Activated B cell treated with CpG ODN at 0.5 μM for 24 hours (primary cell): ENCODE measurements around the gene RAB4B. TPM values are rescaled to one million over a fixed set of nuclear protein-coding genes. Genes with fewer than 3 reads are reported as not detected.
"Not testable (repeated sequence)": the region's sequence is repeated elsewhere in the genome, so short reads cannot be mapped to it uniquely, and the experiment has no call there.

Experiments used
- ATAC-seq: fragments of 200-7000 bp; cut with Tn5 transposase; one replicate; pipeline ENCODE4 v1.10.0; 2021; ENCODE audit warnings: low read depth, mild to moderate bottlenecking, moderate library complexity
- CTCF ChIA-PET: fragments of 350-600 bp; sonication (Branson Sonifier 250); formaldehyde crosslinking; loops from one replicate; lab custom pipeline; 2021; ENCODE audit warnings: antibody characterized with exemption; lab: Charles Lee
- POLR2A ChIA-PET: fragments of 350-600 bp; sonication (Branson Sonifier 250); formaldehyde crosslinking; loops from one replicate; lab custom pipeline; 2021; ENCODE audit warnings: antibody characterized with exemption; lab: Charles Lee
- DNase-seq: peaks from one replicate; pipeline ENCODE4 v3.0.0; 2022
- H3K27ac Mint-ChIP-seq: one replicate; pipeline ENCODE4 v1.8.0; 2020; ENCODE audit warnings: mixed read lengths
- H3K27me3 Mint-ChIP-seq: one replicate; pipeline ENCODE4 v1.8.0; 2021; ENCODE audit warnings: mixed read lengths
- H3K36me3 Mint-ChIP-seq: one replicate; pipeline ENCODE4 v1.8.0; 2021; ENCODE audit warnings: low read depth, mixed read lengths
- H3K4me1 Mint-ChIP-seq: one replicate; pipeline ENCODE4 v1.8.0; 2021; ENCODE audit warnings: mixed read lengths
- H3K4me3 Mint-ChIP-seq: one replicate; pipeline ENCODE4 v1.8.0; 2020; ENCODE audit warnings: mild to moderate bottlenecking, mixed read lengths
- H3K9me3 Mint-ChIP-seq: one replicate; pipeline ENCODE4 v1.8.0; 2020; ENCODE audit warnings: mixed read lengths
- CTCF ChIP-seq: fragments of 200-600 bp; IDR thresholded peaks from one replicate; pipeline ENCODE4 v1.8.0; 2022; ENCODE audit warnings: antibody characterized with exemption, mild to moderate bottlenecking
- intact Hi-C: fragments of 100-400 bp; cut with micrococcal nuclease; formaldehyde crosslinking; loops from one replicate; pipeline ENCODE4 v1.15.1; 2024
- total RNA-seq: library from RNA; stranded (reverse); gene quantifications from 2 replicates; pipeline ENCODE4 v1.2.3, GENCODE V29; 2022

Gene RAB4B
- total RNA-seq, 1 donor from 2014 or later: 98.1 TPM

- ATAC-seq (no peak), DNase-seq (no peak)
- Mint-ChIP-seq H3K4me3 (no peak overlapping the region), H3K9me3 (no peaks in the 10 kb centered on the region), H3K36me3 (peaks cover 21% of the 10 kb centered on the region), H3K4me1 (peaks cover 45% of the 10 kb centered on the region), H3K27ac (no peak overlapping the region), H3K27me3 (no peaks in the 10 kb centered on the region)
- intact Hi-C loops: no loop called here
- POLR2A ChIA-PET: interaction anchor here (1.1 to 1.6 kb wide), 2 partner anchors 10 to 63 kb away, joined by 5 to 6 read pairs; partner anchors contain the start of gene ACTMAP
- TF ChIP-seq CTCF: no peak
- CTCF ChIA-PET: interaction anchor here (1.3 kb wide), 1 partner anchor 68 kb away, joined by 3 read pairs; no protein-coding TSS in a partner anchor
Measured at GRCh38 chr19:40813182-40813581, 35.1 kb downstream of the RAB4B start.

GRCh38 chr19:40815223-40815622 lies 37.2 kb downstream of the RAB4B start:
- intact Hi-C loops: no loop called here
- DNase-seq (no peak), ATAC-seq (no peak)
- no peaks in the 10 kb centered on the region for H3K27me3 Mint-ChIP-seq
- no peak overlapping the region for H3K4me3 Mint-ChIP-seq
- peaks cover 4% of the 10 kb centered on the region for H3K36me3 Mint-ChIP-seq
- ChIA-PET POLR2A (interaction anchor here (0.7 to 2.0 kb wide), 2 partner anchors 37 to 320 kb away, joined by 3 to 10 read pairs; partner anchors contain the start of gene RAB4B), CTCF (interaction anchor here (0.8 kb wide), 1 partner anchor 37 kb away, joined by 3 read pairs; the partner anchor contains the start of gene RAB4B)
- H3K9me3 Mint-ChIP-seq: no peaks in the 10 kb centered on the region
- peaks cover 50% of the 10 kb centered on the region for H3K4me1 Mint-ChIP-seq
- H3K27ac Mint-ChIP-seq: no peak overlapping the region
- TF ChIP-seq CTCF: no peak

- not testable (repeated sequence) for H3K9me3 Mint-ChIP-seq, H3K36me3 Mint-ChIP-seq, H3K27me3 Mint-ChIP-seq
- ChIA-PET CTCF (interaction anchor here (1.0 to 2.8 kb wide), 8 partner anchors 12 to 513 kb away, joined by 3 to 54 read pairs (median 3); partner anchors contain the start of gene RAB4B), POLR2A (interaction anchor here (0.6 to 2.6 kb wide), 6 partner anchors 20 to 109 kb away, joined by 3 to 28 read pairs (median 5); partner anchors contain the start of genes COQ8B, EGLN2, ITPKC and RAB4B)
- intact Hi-C loops: loop anchor here (1.0 to 2.0 kb wide), 2 partner anchors 68 to 156 kb away; partner anchors contain the start of genes ACTMAP and SNRPA
- H3K27ac Mint-ChIP-seq: peak overlapping the region; percentile 57
- H3K4me3 Mint-ChIP-seq: peak overlapping the region; percentile 80
- peak; percentile 60 for DNase-seq
- ATAC-seq: peak; percentile 93
- H3K4me1 Mint-ChIP-seq: peaks cover 37% of the 10 kb centered on the region
Measured at GRCh38 chr19:40818480-40819399, 40.7 kb downstream of the RAB4B start.

GRCh38 chr19:40819479-40820234 lies 41.6 kb downstream of the RAB4B start:
- H3K9me3 Mint-ChIP-seq, DNase-seq, H3K36me3 Mint-ChIP-seq, H3K4me3 Mint-ChIP-seq, H3K27me3 Mint-ChIP-seq: not testable (repeated sequence)
- peak; percentile 54 for TF ChIP-seq CTCF
- ATAC-seq: peak; percentile 51
- Mint-ChIP-seq H3K4me1 (peaks cover 35% of the 10 kb centered on the region), H3K27ac (peak overlapping the region; percentile 32)
- ChIA-PET CTCF (interaction anchor here (1.0 to 2.8 kb wide), 9 partner anchors 13 to 514 kb away, joined by 3 to 54 read pairs (median 3); partner anchors contain the start of genes COQ8B, ITPKC and RAB4B), POLR2A (interaction anchor here (0.6 to 2.6 kb wide), 6 partner anchors 21 to 110 kb away, joined by 3 to 28 read pairs (median 5); partner anchors contain the start of genes COQ8B, EGLN2, ITPKC and RAB4B)
- intact Hi-C loops: loop anchor here (1.0 to 2.0 kb wide), 2 partner anchors 69 to 157 kb away; partner anchors contain the start of genes ACTMAP and SNRPA

GRCh38 chr19:40822161-40822560 lies 44.1 kb downstream of the RAB4B start:
- H3K9me3 Mint-ChIP-seq: no peaks in the 10 kb centered on the region
- peaks cover 4% of the 10 kb centered on the region for H3K36me3 Mint-ChIP-seq
- no peak for ATAC-seq
- ChIA-PET CTCF (interaction anchor here (0.9 kb wide), 1 partner anchor 159 kb away, joined by 3 read pairs; no protein-coding TSS in a partner anchor), POLR2A (no interaction called here)
- H3K4me3 Mint-ChIP-seq: no peak overlapping the region
- intact Hi-C loops: no loop called here
- TF ChIP-seq CTCF: no peak
- H3K4me1 Mint-ChIP-seq: peaks cover 35% of the 10 kb centered on the region
- no peak overlapping the region for H3K27ac Mint-ChIP-seq
- no peak for DNase-seq
- H3K27me3 Mint-ChIP-seq: no peaks in the 10 kb centered on the region

- H3K27me3 Mint-ChIP-seq, ATAC-seq, H3K27ac Mint-ChIP-seq, H3K9me3 Mint-ChIP-seq, POLR2A ChIA-PET, intact Hi-C loops, H3K4me3 Mint-ChIP-seq, H3K36me3 Mint-ChIP-seq, DNase-seq: not testable (repeated sequence)
- CTCF ChIA-PET: interaction anchor here (0.9 kb wide), 1 partner anchor 160 kb away, joined by 3 read pairs; no protein-coding TSS in a partner anchor
- peaks cover 29% of the 10 kb centered on the region for H3K4me1 Mint-ChIP-seq
Measured at GRCh38 chr19:40822704-40823553, 44.9 kb downstream of the RAB4B start.

GRCh38 chr19:40824916-40825315 lies 46.9 kb downstream of the RAB4B start:
- DNase-seq, H3K9me3 Mint-ChIP-seq, POLR2A ChIA-PET, intact Hi-C loops, H3K27ac Mint-ChIP-seq, CTCF ChIA-PET, H3K27me3 Mint-ChIP-seq, H3K4me3 Mint-ChIP-seq, ATAC-seq: not testable (repeated sequence)
- Mint-ChIP-seq H3K36me3 (peaks cover 17% of the 10 kb centered on the region), H3K4me1 (peaks cover 12% of the 10 kb centered on the region)
